ENCODE data around the gene TLCD2.
A peak's percentile ranks its signal among the peaks of the same experiment; 100 is the strongest.
"Not testable (repeated sequence)": the region's sequence is repeated elsewhere in the genome, so short reads cannot be mapped to it uniquely, and the experiment has no call there.

Gene TLCD2

GRCh38 chr17:1709971-1710806 lies at the start of gene TLCD2:
Gene TLCD2 (minus strand): TSS chr17:1710377. CDS start chr17:1710242, 135 bp downstream.
- DNase-seq (ENCODE audit: low spot score) = peak; percentile 94

- no peak for DNase-seq (ENCODE audit: low spot score)
These were observed 49.4 kb upstream of the TLCD2 start for GRCh38 chr17:1759529-1759928.

GRCh38 chr17:1758807-1759206 lies 48.6 kb upstream of the TLCD2 start:
- no peak for DNase-seq (ENCODE audit: low spot score)

- no peak for DNase-seq (ENCODE audit: low spot score)
These were observed 45.7 kb upstream of the TLCD2 start for GRCh38 chr17:1755827-1756262.

GRCh38 chr17:1755252-1755826 lies 45.2 kb upstream of the TLCD2 start:
- no peak for DNase-seq (ENCODE audit: low spot score)

GRCh38 chr17:1754430-1755112 lies 44.4 kb upstream of the TLCD2 start:
- no peak for DNase-seq (ENCODE audit: low spot score)

- no peak for DNase-seq (ENCODE audit: low spot score)
These were observed 43.7 kb upstream of the TLCD2 start for GRCh38 chr17:1753767-1754429.

- no peak for DNase-seq (ENCODE audit: low spot score)
These were observed 42.5 kb upstream of the TLCD2 start for GRCh38 chr17:1752425-1753262.

GRCh38 chr17:1750628-1751027 lies 40.5 kb upstream of the TLCD2 start:
- DNase-seq (ENCODE audit: low spot score) = no peak

- DNase-seq (ENCODE audit: low spot score) = no peak
These were observed 36.9 kb upstream of the TLCD2 start for GRCh38 chr17:1746975-1747543.

- no peak for DNase-seq (ENCODE audit: low spot score)
These were observed 35.4 kb upstream of the TLCD2 start for GRCh38 chr17:1745513-1746020.

- DNase-seq (ENCODE audit: low spot score) = no peak
These were observed 34.7 kb upstream of the TLCD2 start for GRCh38 chr17:1744551-1745512.

- DNase-seq (ENCODE audit: low spot score) = no peak
These were observed 32.9 kb upstream of the TLCD2 start for GRCh38 chr17:1743088-1743439.

GRCh38 chr17:1742371-1743087 lies 32.4 kb upstream of the TLCD2 start, which contains the start of gene SERPINF2:
Gene SERPINF2 (plus strand): TSS chr17:1742871. CDS start chr17:1744996, 2,125 bp downstream.
- no peak for DNase-seq (ENCODE audit: low spot score)

GRCh38 chr17:1741899-1742298 lies 31.7 kb upstream of the TLCD2 start:
- not testable (repeated sequence) for DNase-seq (ENCODE audit: low spot score)

- no peak for DNase-seq (ENCODE audit: low spot score)
These were observed 27.5 kb upstream of the TLCD2 start for GRCh38 chr17:1737531-1738291.

GRCh38 chr17:1736348-1737281 lies 26.4 kb upstream of the TLCD2 start:
- DNase-seq (ENCODE audit: low spot score) = peak; percentile 75

Data from GM03348 (cell line).